ENCODE results near the gene MYO9A.

Gene MYO9A

GRCh38 chr15:71773206-71773859 lies 344.6 kb downstream of the MYO9A start:
- no peaks in the 10 kb centered on the region for H3K4me1 ChIP-seq (ENCODE audit: insufficient read depth, low read length)
- H3K36me3 ChIP-seq (ENCODE audit: insufficient read depth, low read length): no peaks in the 10 kb centered on the region
- H2AFZ ChIP-seq (ENCODE audit: low read depth, low read length): no peak overlapping the region
- H3K9me3 ChIP-seq (ENCODE audit: insufficient read depth, low read length, severe bottlenecking): no peaks in the 10 kb centered on the region
- H3K27ac ChIP-seq (ENCODE audit: low read length): no peak overlapping the region
- H3K9ac ChIP-seq (ENCODE audit: low read depth, low read length): no peak overlapping the region
- no peak overlapping the region for H3K4me3 ChIP-seq (ENCODE audit: low read depth in 1 of 2, low read length in 2 of 2)
- ATAC-seq (ENCODE audit: insufficient read depth, low read depth) (no peak), DNase-seq (no peak)
- TF ChIP-seq, protein P1, sequence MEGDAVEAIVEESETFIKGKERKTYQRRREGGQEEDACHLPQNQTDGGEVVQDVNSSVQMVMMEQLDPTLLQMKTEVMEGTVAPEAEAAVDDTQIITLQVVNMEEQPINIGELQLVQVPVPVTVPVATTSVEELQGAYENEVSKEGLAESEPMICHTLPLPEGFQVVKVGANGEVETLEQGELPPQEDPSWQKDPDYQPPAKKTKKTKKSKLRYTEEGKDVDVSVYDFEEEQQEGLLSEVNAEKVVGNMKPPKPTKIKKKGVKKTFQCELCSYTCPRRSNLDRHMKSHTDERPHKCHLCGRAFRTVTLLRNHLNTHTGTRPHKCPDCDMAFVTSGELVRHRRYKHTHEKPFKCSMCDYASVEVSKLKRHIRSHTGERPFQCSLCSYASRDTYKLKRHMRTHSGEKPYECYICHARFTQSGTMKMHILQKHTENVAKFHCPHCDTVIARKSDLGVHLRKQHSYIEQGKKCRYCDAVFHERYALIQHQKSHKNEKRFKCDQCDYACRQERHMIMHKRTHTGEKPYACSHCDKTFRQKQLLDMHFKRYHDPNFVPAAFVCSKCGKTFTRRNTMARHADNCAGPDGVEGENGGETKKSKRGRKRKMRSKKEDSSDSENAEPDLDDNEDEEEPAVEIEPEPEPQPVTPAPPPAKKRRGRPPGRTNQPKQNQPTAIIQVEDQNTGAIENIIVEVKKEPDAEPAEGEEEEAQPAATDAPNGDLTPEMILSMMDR (IDR thresholded peaks at IDR 0.05; ENCODE audit: borderline replicate concordance, extremely low read depth, low read length, poor library complexity, severe bottlenecking): no peak
- no peak for TF ChIP-seq EZH2 (IDR thresholded peaks at IDR 0.05; ENCODE audit: borderline replicate concordance, low read depth, low read length, severe bottlenecking)
- no peaks in the 10 kb centered on the region for H4K20me1 ChIP-seq (ENCODE audit: insufficient read depth, low read length)
- H3K79me2 ChIP-seq (ENCODE audit: insufficient read depth, low read length): no peaks in the 10 kb centered on the region
- no peaks in the 10 kb centered on the region for H3K27me3 ChIP-seq (ENCODE audit: insufficient read depth, low read length, poor library complexity)
- no peak overlapping the region for H3K4me2 ChIP-seq (ENCODE audit: insufficient read depth, low read length)
